Epithelial cell of esophagus (primary cell): ENCODE data around the gene SMARCB1.

Experiments used
- DNase-seq: peaks from one replicate; pipeline ENCODE4 v3.0.0; 2010; ENCODE audit warnings: low read depth
- H3K4me3 ChIP-seq: 2 replicates; pipeline ENCODE4 v1.5.1; 2011; ENCODE audit warnings: mild to moderate bottlenecking, low read length, control low read depth
- TF ChIP-seq, protein P1 (sequence below): IDR thresholded peaks from 2 replicates; pipeline ENCODE4 v1.5.1; 2011; ENCODE audit warnings: low read depth, mild to moderate bottlenecking, low read length, control low read depth, inconsistent platforms; ENCODE audit not compliant: insufficient read depth; ENCODE audit errors: missing control alignments

Gene SMARCB1

DNA sequence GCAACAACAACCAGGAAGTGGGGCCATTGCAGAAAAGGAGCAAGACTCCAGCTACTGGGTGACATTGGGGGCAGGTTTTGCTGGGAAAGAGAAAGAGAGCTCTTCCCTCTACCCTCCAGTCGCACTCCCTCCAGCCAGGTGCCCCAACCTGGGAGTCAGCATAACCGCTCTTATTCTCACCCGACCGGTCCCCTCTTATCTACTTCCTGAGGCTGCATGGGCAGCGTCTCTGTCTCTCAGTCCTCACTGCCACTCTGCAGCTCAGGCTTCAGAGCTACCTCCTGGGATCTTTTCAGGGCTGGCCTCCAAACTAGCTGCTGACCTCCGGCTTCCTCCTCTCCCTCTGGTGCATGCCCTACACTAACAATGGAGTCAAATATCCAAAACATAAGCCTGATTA lies 41.0 kb upstream of the SMARCB1 start:
- TF ChIP-seq, protein P1, sequence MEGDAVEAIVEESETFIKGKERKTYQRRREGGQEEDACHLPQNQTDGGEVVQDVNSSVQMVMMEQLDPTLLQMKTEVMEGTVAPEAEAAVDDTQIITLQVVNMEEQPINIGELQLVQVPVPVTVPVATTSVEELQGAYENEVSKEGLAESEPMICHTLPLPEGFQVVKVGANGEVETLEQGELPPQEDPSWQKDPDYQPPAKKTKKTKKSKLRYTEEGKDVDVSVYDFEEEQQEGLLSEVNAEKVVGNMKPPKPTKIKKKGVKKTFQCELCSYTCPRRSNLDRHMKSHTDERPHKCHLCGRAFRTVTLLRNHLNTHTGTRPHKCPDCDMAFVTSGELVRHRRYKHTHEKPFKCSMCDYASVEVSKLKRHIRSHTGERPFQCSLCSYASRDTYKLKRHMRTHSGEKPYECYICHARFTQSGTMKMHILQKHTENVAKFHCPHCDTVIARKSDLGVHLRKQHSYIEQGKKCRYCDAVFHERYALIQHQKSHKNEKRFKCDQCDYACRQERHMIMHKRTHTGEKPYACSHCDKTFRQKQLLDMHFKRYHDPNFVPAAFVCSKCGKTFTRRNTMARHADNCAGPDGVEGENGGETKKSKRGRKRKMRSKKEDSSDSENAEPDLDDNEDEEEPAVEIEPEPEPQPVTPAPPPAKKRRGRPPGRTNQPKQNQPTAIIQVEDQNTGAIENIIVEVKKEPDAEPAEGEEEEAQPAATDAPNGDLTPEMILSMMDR, result no peak
- H3K4me3 ChIP-seq, result no peak overlapping the region
- no peak for DNase-seq

DNA sequence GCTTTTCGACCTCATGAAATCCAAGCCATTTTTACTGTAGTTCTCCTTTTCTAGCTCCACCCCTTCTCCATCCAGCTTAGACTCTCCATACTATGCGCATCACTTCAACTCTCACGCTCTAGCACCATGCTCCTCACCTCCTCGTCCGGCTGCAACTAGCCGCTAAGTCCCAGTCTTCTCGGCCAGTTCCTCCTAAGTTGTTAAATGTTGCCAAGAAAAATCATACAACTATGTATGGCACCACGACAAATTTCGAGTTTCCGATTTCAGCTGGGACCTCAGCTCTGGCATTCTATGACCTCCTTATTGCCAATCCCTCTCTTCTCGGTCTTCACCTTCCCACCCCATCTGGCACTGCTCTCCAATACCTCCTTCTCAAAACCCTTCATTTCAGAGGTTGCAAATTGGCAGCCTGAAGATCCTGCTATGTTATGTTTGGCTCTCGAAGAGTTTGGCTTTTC lies 36.9 kb upstream of the SMARCB1 start:
- H3K4me3 ChIP-seq, result peak overlapping the region; percentile 70
- no peak for DNase-seq

GRCh38 chr22:23750367-23750713 lies 36.4 kb upstream of the SMARCB1 start:
- DNase-seq, result no peak
- peak overlapping the region; percentile 70 for H3K4me3 ChIP-seq
- TF ChIP-seq, protein P1, result no peak

More for the DNA sequence above, 36.9 kb upstream of the SMARCB1 start:
- TF ChIP-seq, protein P1, result no peak

- H3K4me3 ChIP-seq, result peak within 1 kb of the TSS; percentile 80
- DNase-seq, result peak; percentile 94
- TF ChIP-seq, protein P1, result no peak
These were observed 35.9 kb upstream of the SMARCB1 start, which contains the start of gene ZNF70 for GRCh38 chr22:23750714-23751440. TSS of gene ZNF70 (minus strand) at chr22:23751112. CDS start at chr22:23745140, 5,972 bp downstream.

DNA sequence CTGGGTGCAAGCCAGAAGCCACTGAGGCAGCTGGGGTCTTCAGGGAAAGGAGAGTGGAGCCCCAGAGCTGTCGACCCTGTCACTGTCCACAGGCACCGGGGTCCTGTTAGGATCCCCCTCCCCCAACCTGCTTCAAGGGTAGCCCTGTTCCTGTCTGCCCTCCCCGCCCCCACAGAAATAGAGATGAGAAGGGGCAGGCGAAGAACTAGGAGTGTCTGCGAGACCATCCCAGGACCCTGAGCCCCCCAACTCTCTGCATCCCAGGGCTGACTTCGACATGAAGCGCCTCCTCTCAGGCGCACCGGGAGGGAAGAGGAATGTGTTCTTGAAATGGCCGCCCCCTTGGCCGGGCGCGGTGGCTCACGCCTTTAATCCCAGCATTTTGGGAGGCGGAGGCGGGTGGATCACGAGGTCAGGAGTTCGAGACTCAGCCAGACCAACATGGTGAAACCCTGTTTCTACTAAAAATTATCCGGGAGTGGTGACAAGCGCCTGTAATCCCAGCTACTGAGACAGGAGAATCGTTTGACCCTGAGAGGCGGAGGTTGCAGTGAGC lies 35.2 kb upstream of the SMARCB1 start:
- DNase-seq, result no peak
- TF ChIP-seq, protein P1, result no peak
- peak overlapping the region; percentile 80 for H3K4me3 ChIP-seq

DNA sequence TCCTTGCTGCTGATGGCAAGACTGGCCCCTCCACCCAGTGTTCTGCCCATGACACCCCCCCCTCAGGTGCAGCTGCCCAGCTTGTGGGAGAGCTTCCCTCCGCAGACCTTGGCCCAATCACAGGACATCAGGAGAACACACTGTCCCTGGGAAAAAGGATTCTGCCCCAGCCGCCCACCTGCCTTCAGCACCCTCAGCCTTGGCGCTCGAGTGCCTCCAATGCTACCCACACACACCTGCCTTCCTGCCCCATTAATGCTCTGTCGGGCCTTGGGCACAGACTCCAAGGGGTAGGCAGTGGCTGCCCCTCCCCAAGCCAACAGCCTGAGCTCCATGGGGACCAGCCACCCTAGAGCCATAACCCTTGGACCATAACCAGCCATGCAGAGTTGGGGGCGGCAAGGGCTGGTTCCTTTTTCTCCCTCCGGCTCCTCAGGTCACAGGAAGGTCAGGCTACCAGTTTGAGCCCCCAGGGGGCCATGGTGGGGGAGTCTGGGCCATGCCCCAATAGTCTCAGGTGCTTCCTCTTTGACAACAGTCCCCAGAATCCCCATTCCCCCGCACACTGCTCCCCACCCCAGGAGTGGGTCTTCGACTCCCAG lies 34.6 kb upstream of the SMARCB1 start:
- DNase-seq, result no peak
- TF ChIP-seq, protein P1, result no peak
- H3K4me3 ChIP-seq, result no peak overlapping the region
